GM12874 (cell line): ENCODE results near the gene EDIL3.

ENCODE experiments used
- TF ChIP-seq, protein P1 (sequence below): IDR thresholded peaks from 2 replicates; pipeline ENCODE4 v1.5.1; 2011; ENCODE audit warnings: low read depth, mild to moderate bottlenecking, control low read depth, low read length, moderate library complexity; ENCODE audit not compliant: insufficient read depth

The EDIL3 gene

DNA sequence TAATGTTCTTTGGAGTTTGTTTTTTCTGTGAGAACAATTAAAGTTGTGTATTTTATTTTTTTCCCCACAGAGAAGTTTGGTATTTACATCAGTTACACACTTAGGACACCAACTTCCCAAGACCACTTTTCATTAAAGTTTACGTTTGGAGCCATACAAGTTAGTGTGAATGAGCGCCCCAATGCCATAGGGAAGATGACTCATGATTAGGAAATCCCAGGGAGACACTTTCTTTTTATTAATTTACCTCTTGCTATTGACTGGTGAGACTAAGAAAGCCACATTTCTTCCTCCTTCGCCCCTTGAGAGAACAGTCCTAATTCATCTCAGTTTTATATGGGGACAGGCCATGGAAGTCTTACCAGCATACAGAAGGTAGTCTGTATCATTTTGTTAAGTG is 57.1 kb downstream of the EDIL3 start:
- TF ChIP-seq, protein P1, sequence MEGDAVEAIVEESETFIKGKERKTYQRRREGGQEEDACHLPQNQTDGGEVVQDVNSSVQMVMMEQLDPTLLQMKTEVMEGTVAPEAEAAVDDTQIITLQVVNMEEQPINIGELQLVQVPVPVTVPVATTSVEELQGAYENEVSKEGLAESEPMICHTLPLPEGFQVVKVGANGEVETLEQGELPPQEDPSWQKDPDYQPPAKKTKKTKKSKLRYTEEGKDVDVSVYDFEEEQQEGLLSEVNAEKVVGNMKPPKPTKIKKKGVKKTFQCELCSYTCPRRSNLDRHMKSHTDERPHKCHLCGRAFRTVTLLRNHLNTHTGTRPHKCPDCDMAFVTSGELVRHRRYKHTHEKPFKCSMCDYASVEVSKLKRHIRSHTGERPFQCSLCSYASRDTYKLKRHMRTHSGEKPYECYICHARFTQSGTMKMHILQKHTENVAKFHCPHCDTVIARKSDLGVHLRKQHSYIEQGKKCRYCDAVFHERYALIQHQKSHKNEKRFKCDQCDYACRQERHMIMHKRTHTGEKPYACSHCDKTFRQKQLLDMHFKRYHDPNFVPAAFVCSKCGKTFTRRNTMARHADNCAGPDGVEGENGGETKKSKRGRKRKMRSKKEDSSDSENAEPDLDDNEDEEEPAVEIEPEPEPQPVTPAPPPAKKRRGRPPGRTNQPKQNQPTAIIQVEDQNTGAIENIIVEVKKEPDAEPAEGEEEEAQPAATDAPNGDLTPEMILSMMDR: no peak

- TF ChIP-seq, protein P1: no peak
These were observed 62.0 kb downstream of the EDIL3 start for GRCh38 chr5:84322646-84323045.

GRCh38 chr5:84306601-84307000 is 78.1 kb downstream of the EDIL3 start:
- TF ChIP-seq, protein P1: no peak

GRCh38 chr5:84304599-84304998 is 80.1 kb downstream of the EDIL3 start:
- TF ChIP-seq, protein P1: no peak

DNA sequence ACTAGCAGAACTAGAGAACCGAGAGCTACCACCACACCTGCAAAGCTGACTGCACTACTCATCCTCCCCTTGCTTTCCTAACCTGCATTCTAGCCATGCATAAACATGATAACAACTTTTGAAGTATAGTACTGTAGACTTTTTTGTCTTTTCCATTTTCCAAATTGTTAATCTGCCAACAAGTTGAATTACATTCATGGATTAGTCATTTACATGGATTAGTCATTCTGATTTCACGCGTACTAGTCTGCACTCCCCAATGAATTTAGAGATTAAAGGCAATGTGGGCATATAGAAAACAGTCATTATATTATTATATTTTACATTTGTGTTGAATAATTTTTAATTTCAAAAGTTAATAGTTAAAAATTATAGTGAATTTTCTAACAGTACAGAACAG is 81.4 kb downstream of the EDIL3 start:
- TF ChIP-seq, protein P1: no peak

GRCh38 chr5:84301535-84301934 is 83.1 kb downstream of the EDIL3 start:
- TF ChIP-seq, protein P1: no peak

DNA sequence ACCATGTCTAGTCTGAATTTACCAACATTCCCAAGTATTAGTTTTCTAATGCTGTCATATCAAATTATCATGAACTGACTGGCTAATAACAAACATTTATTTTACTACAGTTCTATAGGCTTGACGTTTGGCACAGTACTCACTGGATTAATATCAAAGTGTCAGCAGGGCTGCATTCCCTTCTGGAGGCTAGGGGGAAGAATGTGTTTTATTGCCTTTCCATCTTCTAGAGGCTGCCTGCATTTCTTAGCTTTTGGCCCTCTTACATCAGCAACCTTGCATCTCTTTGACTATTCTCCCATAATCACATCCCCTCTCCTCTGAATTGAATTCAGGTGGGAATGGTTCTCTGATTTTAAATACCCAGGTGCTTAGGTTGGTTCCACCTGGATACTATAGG is 84.7 kb downstream of the EDIL3 start:
- TF ChIP-seq, protein P1: no peak

- TF ChIP-seq, protein P1: no peak
These were observed 86.1 kb downstream of the EDIL3 start for GRCh38 chr5:84298628-84299027.
